ENCODE data around the gene PLB1.

The PLB1 gene

GRCh38 chr2:28506112-28506910 lies 10.5 kb downstream of the PLB1 start:
- DNase-seq (ENCODE audit: low read depth in 2 of 2) = no peak

- DNase-seq (ENCODE audit: low read depth in 2 of 2) = peak in 1 of 2 donors; percentile 20
Measured at GRCh38 chr2:28507796-28508764, 12.2 kb downstream of the PLB1 start.

- DNase-seq (ENCODE audit: low read depth in 2 of 2) = no peak
Measured at GRCh38 chr2:28509361-28509760, 13.5 kb downstream of the PLB1 start.

- no peak for DNase-seq (ENCODE audit: low read depth in 2 of 2)
Measured at GRCh38 chr2:28510184-28510583, 14.3 kb downstream of the PLB1 start.

- DNase-seq (ENCODE audit: low read depth in 2 of 2) = no peak
Measured at GRCh38 chr2:28511871-28512606, 16.2 kb downstream of the PLB1 start.

GRCh38 chr2:28512607-28512965 lies 16.7 kb downstream of the PLB1 start:
- DNase-seq (ENCODE audit: low read depth in 2 of 2) = no peak

GRCh38 chr2:28513097-28513496 lies 17.2 kb downstream of the PLB1 start:
- DNase-seq (ENCODE audit: low read depth in 2 of 2) = no peak

GRCh38 chr2:28515176-28515751 lies 19.4 kb downstream of the PLB1 start:
- no peak for DNase-seq (ENCODE audit: low read depth in 2 of 2)

- no peak for DNase-seq (ENCODE audit: low read depth in 2 of 2)
Measured at GRCh38 chr2:28516430-28516829, 20.6 kb downstream of the PLB1 start.

- DNase-seq (ENCODE audit: low read depth in 2 of 2) = no peak
Measured at GRCh38 chr2:28516950-28517349, 21.1 kb downstream of the PLB1 start.

- DNase-seq (ENCODE audit: low read depth in 2 of 2) = no peak
Measured at GRCh38 chr2:28521663-28522062, 25.8 kb downstream of the PLB1 start.

- no peak for DNase-seq (ENCODE audit: low read depth in 2 of 2)
Measured at GRCh38 chr2:28522481-28522880, 26.6 kb downstream of the PLB1 start.

GRCh38 chr2:28523902-28524301 lies 28.0 kb downstream of the PLB1 start:
- DNase-seq (ENCODE audit: low read depth in 2 of 2) = no peak

GRCh38 chr2:28525481-28525880 lies 29.6 kb downstream of the PLB1 start:
- no peak for DNase-seq (ENCODE audit: low read depth in 2 of 2)

GRCh38 chr2:28526527-28527132 lies 30.8 kb downstream of the PLB1 start:
- DNase-seq (ENCODE audit: low read depth in 2 of 2) = no peak

GRCh38 chr2:28527196-28527595 lies 31.3 kb downstream of the PLB1 start:
- no peak for DNase-seq (ENCODE audit: low read depth in 2 of 2)

GRCh38 chr2:28528206-28528605 lies 32.3 kb downstream of the PLB1 start:
- DNase-seq (ENCODE audit: low read depth in 2 of 2) = no peak

- no peak for DNase-seq (ENCODE audit: low read depth in 2 of 2)
Measured at GRCh38 chr2:28530782-28531181, 34.9 kb downstream of the PLB1 start.

GRCh38 chr2:28532399-28532798 lies 36.5 kb downstream of the PLB1 start:
- no peak for DNase-seq (ENCODE audit: low read depth in 2 of 2)

GRCh38 chr2:28533044-28533680 lies 37.3 kb downstream of the PLB1 start:
- no peak for DNase-seq (ENCODE audit: low read depth in 2 of 2)

- no peak for DNase-seq (ENCODE audit: low read depth in 2 of 2)
Measured at GRCh38 chr2:28534817-28535216, 39.0 kb downstream of the PLB1 start.
